Transverse colon (tissue), 3 donors: ENCODE measurements around the gene SUZ12.

Experiments used
- CTCF ChIP-seq, 5 experiments: fragments of 200-600 bp in 3 of 5; fragments of 450-650 bp in 2 of 5; sonication (generic) in 3 of 5; IDR thresholded peaks; 1 replicate in 2 of 5; 2 replicates in 3 of 5; pipeline ENCODE4 v1.5.1; 2016 to 2017; ENCODE audit warnings: antibody characterized with exemption in 5 of 5, inconsistent platforms in 3 of 5, mild to moderate bottlenecking in 2 of 5, moderate library complexity in 1 of 5
- POLR2A ChIP-seq: fragments of 450-650 bp; IDR thresholded peaks from one replicate; pipeline ENCODE4 v1.6.1; 2016; ENCODE audit warnings: antibody characterized with exemption, mild to moderate bottlenecking, moderate library complexity

- no peak for TF ChIP-seq CTCF (IDR thresholded peaks at IDR 0.05)
- TF ChIP-seq POLR2A = no peak
Measured at GRCh38 chr17:31902693-31903092, 34.1 kb upstream of the SUZ12 start.
